Measurements from ENCODE around the gene HADH. TPM values are rescaled to one million over a fixed set of nuclear protein-coding genes. Genes with fewer than 3 reads are reported as not detected.

The HADH gene
- total RNA-seq, 1 experiment from 2014 or later, result 30.8 TPM

DNA sequence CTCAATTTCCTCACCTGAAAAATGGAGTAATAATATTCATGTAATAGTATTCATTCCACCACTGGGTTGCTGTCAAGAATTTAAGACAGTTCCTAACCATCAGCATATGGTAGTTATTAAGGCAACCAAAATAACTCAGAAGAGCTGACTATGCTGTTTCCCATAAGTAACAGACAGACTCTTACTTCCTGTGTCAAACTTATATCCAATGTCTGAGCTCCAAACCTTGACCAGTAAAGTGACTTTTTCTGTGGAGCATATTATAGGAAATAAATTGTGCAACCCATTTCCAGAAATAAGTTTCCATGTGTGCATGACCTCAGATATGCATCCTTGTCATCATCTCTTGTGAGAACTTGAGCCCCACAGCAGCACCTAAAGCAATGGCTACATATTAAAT lies 78.8 kb downstream of the HADH start:
- no peaks in the 10 kb centered on the region for H3K9me3 ChIP-seq
- no peaks in the 10 kb centered on the region for H3K36me3 ChIP-seq
- no peak overlapping the region for H3K4me3 ChIP-seq
- no peaks in the 10 kb centered on the region for H3K27me3 ChIP-seq
- DNase-seq, result no peak

DNA sequence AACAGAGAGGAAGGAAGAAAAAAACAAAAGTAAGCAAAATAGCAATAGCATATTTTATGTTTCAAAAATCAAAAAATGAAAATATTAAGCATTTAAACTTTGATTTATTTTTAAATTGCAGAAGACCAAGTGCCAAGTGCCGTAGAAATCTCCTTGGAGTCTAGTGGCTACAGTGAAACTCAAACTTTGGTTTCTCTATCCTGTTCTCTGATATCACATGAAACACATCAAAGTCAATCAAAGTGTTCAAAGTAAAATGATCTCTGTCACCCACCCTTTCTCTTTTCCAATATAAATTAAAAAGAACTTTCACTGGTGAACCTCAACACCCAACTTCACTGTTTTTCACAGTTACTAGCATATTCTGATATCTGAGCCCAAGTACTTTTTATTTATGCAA lies 81.1 kb downstream of the HADH start:
- DNase-seq, result no peak
- H3K9me3 ChIP-seq, result no peaks in the 10 kb centered on the region
- H3K36me3 ChIP-seq, result no peaks in the 10 kb centered on the region
- no peak overlapping the region for H3K4me3 ChIP-seq
- H3K27me3 ChIP-seq, result no peaks in the 10 kb centered on the region

DNA sequence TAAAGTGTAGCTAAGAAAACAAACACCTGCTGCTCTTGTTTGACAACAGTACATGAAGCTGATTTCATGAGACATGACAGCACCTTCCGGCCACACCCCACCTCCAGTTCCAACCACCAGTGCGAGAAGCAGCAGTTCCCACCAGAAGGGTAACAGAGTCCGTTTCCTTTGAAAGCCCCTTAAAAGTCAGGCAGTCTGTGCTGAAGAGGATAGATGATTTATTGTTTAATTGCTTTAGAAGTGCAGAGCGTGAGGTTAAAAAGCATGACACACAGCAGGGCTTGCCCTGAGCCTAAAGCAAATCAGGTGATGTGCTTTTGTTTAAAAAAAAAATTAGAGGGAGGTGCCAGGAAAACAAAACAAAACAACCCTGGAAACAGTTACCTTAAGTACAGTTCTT lies 82.6 kb downstream of the HADH start:
- Histone ChIP-seq H3K9me3 (no peaks in the 10 kb centered on the region), H3K27me3 (no peaks in the 10 kb centered on the region), H3K36me3 (no peaks in the 10 kb centered on the region), H3K4me3 (no peak overlapping the region)
- DNase-seq, result no peak

DNA sequence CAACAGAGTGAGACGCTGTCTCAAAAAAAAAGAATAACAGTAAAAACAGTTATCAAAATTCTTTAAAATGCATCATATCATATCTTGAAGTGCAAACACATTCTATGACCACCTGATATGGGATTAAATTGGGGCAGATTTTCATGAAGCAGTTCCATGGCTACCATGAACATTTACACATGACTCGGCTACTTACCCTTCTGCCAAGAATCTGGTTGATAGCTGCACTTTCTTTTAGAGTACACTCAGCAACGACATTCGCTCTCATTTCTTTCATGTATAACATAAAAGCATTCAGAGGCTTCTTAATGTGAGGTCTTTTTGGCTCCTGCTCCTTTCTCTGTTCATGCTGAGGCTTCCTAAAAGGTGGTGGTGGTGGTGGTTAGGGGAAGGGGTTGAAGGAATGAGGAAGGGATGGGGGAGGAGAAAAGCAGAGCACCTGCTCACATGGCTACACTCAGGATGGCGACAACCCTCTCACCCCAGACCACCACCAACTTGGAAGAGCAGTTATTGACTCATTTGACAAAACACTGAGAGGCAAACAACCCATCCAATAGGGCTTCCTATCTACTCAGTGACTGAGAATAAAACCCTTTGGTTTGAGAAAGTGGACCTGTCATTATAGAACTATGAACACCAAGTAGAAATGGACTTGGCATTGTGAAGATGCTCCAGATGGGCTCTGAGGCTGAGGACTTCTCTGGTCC lies 88.5 kb downstream of the HADH start:
- Histone ChIP-seq H3K4me3 (no peak overlapping the region), H3K27me3 (no peaks in the 10 kb centered on the region), H3K36me3 (no peaks in the 10 kb centered on the region), H3K9me3 (no peaks in the 10 kb centered on the region)
- no peak for DNase-seq

DNA sequence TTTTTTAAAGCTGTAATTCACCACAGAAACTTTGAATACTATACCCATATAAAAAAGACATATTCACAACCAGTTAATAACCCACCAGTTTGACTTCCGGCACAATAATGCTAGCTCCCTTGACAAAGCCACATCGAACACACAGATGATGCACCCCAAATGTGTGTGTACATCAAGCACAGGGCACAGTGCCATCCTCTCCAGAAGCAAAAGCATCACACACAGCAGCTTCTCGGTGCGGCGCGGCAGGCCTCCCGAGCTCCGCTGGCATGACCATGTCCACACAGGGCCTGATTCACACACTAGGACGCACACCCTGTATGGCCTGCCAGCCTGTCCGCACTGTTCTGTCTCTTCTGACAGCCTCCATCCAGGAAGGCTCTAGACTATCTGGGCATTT lies 91.1 kb downstream of the HADH start:
- H3K9me3 ChIP-seq, result no peaks in the 10 kb centered on the region
- DNase-seq, result no peak
- no peaks in the 10 kb centered on the region for H3K27me3 ChIP-seq

DNA sequence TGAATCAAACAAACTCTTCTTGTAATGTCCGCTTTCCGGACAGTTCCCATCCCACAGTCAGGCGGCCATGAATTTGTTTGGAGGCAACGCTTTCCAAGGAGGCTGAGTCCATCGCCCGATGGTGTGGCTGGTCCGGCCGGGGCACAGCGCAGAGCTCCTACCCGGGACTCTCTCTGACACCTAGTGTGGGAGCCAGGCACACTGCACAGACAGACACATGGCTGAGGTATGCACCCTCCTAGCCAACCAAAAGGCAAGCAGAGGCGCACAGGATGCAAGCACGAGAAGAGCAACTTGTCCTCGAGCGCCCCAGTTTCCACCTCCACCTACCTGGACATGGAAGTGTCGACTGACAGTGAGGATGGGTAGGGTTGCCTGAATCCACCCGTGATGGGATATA lies 91.6 kb downstream of the HADH start:
- DNase-seq, result no peak
- Histone ChIP-seq H3K9me3 (no peaks in the 10 kb centered on the region), H3K36me3 (no peaks in the 10 kb centered on the region), H3K27me3 (no peaks in the 10 kb centered on the region), H3K4me3 (no peak overlapping the region)

More for the DNA sequence above, 91.1 kb downstream of the HADH start:
- no peak overlapping the region for H3K4me3 ChIP-seq
- H3K36me3 ChIP-seq, result no peaks in the 10 kb centered on the region

Other genes starting within 250 kb of the HADH start
- gene SGMS2, start 165.0 kb upstream of the HADH start, total RNA-seq (2014; rRNA removed; shearing (Covaris generic); ENCODE audit: low replicate concordance), result 13.2 and 19.5 TPM in 2 replicates
- gene CYP2U1, start 58.3 kb upstream of the HADH start, total RNA-seq (2014; rRNA removed; shearing (Covaris generic); ENCODE audit: low replicate concordance), result 2.0 and 4.9 TPM in 2 replicates
- not detected in 2 replicates for gene LEF1, start 179.0 kb downstream of the HADH start, total RNA-seq (2014; rRNA removed; shearing (Covaris generic); ENCODE audit: low replicate concordance)

All from MG63 (cell line).